SH-SY5Y (cell line): ENCODE measurements around the gene PNO1.

Source experiments
- GATA2 ChIP-seq: IDR thresholded peaks from 2 replicates; pipeline ENCODE4 v1.6.1; 2011; ENCODE audit warnings: mild to moderate bottlenecking, low read depth, low read length
- GATA3 ChIP-seq: IDR thresholded peaks from 2 replicates; pipeline ENCODE4 v1.6.1; 2011; ENCODE audit warnings: low read depth, mild to moderate bottlenecking, low read length, moderate library complexity

GRCh38 chr2:68190991-68191731, 33.5 kb downstream of the PNO1 start:
- TF ChIP-seq GATA3 (no peak), GATA2 (no peak)
